ENCODE data around the gene PAGE3. TPM values are rescaled to one million over a fixed set of nuclear protein-coding genes. Genes with fewer than 3 reads are reported as not detected.

Gene PAGE3
- total RNA-seq (2022) (not detected in 2 replicates), Bru-seq, nascent RNA (not detected), BruChase-seq, experiment 1, labeled RNA remaining after a 2-hour chase (not detected), BruChase-seq, experiment 2, labeled RNA remaining after a 6-hour chase (not detected)
- long read RNA-seq = 0 reads

GRCh38 chrX:55264816-55265215, at the start of gene PAGE3:
Gene PAGE3 (minus strand): TSS chrX:55264916. CDS start chrX:55263903, 1,013 bp downstream.
- H3K4me3 ChIP-seq (ENCODE audit: low read depth, low read length) = no peak within 1 kb of the TSS
- no peaks in the 10 kb centered on the region for H3K36me3 ChIP-seq (ENCODE audit: control insufficient read depth, insufficient read depth, low read length)
- Mint-ChIP-seq H3K36me3 (ENCODE audit: insufficient read depth, unreplicated experiment) (no peaks in the 10 kb centered on the region), H3K27ac (ENCODE audit: unreplicated experiment) (no peak within 1 kb of the TSS), H3K4me3 (ENCODE audit: unreplicated experiment) (no peak within 1 kb of the TSS), H3K27me3 (ENCODE audit: insufficient read depth, unreplicated experiment) (no peaks in the 10 kb centered on the region), H3K4me1 (ENCODE audit: low read depth, unreplicated experiment) (no peaks in the 10 kb centered on the region), H3K9me3 (ENCODE audit: unreplicated experiment) (no peaks in the 10 kb centered on the region)
- no peaks in the 10 kb centered on the region for H3K9me3 ChIP-seq
- DNase-seq = no peak
- intact Hi-C loops (cut with micrococcal nuclease; ENCODE audit: unreplicated experiment) = no loop called here
- ChIA-PET CTCF (no interaction called here), POLR2A (no interaction called here)
- no peak for TF ChIP-seq CTCF (IDR thresholded peaks at IDR 0.05; ENCODE audit: insufficient read depth in 1 of 2, low read depth in 1 of 2, low read length in 1 of 2, severe bottlenecking in 1 of 2, unreplicated experiment in 1 of 2)
- H3K27me3 ChIP-seq (replicated peaks; ENCODE audit: control insufficient read depth, insufficient read depth, low read length) = no peaks in the 10 kb centered on the region
- BruUV-seq (replicated peaks) = no TSS peak
- H3K4me1 ChIP-seq = no peaks in the 10 kb centered on the region

- H3K36me3 Mint-ChIP-seq (ENCODE audit: insufficient read depth, unreplicated experiment) = no peaks in the 10 kb centered on the region
These were observed 47.9 kb upstream of the PAGE3 start for GRCh38 chrX:55312655-55313054.

GRCh38 chrX:55290963-55291362, 26.2 kb upstream of the PAGE3 start:
- no peaks in the 10 kb centered on the region for H3K27me3 ChIP-seq (replicated peaks; ENCODE audit: control insufficient read depth, insufficient read depth, low read length)
- CTCF ChIA-PET = no interaction called here
- TF ChIP-seq CTCF (IDR thresholded peaks at IDR 0.05; ENCODE audit: insufficient read depth in 1 of 2, low read depth in 1 of 2, low read length in 1 of 2, severe bottlenecking in 1 of 2, unreplicated experiment in 1 of 2) = no peak
- no TSS peak for BruUV-seq (replicated peaks)
- H3K36me3 Mint-ChIP-seq (ENCODE audit: insufficient read depth, unreplicated experiment) = no peaks in the 10 kb centered on the region
- DNase-seq = no peak
- no peaks in the 10 kb centered on the region for H3K9me3 Mint-ChIP-seq (ENCODE audit: unreplicated experiment)
- H3K4me1 ChIP-seq = no peaks in the 10 kb centered on the region
- H3K27ac Mint-ChIP-seq (ENCODE audit: unreplicated experiment) = no peak overlapping the region
- POLR2A ChIA-PET = no interaction called here
- no peaks in the 10 kb centered on the region for H3K36me3 ChIP-seq (ENCODE audit: control insufficient read depth, insufficient read depth, low read length)
- no peaks in the 10 kb centered on the region for H3K4me1 Mint-ChIP-seq (ENCODE audit: low read depth, unreplicated experiment)
- intact Hi-C loops (cut with micrococcal nuclease; ENCODE audit: unreplicated experiment) = no loop called here
- no peaks in the 10 kb centered on the region for H3K9me3 ChIP-seq
- H3K27me3 Mint-ChIP-seq (ENCODE audit: insufficient read depth, unreplicated experiment) = peaks cover 4% of the 10 kb centered on the region
- no peak overlapping the region for H3K4me3 Mint-ChIP-seq (ENCODE audit: unreplicated experiment)
- no peak overlapping the region for H3K4me3 ChIP-seq (ENCODE audit: low read depth, low read length)

More at GRCh38 chrX:55312655-55313054, 47.9 kb upstream of the PAGE3 start:
- Mint-ChIP-seq H3K27ac (ENCODE audit: unreplicated experiment) (no peak overlapping the region), H3K27me3 (ENCODE audit: insufficient read depth, unreplicated experiment) (peaks cover 2% of the 10 kb centered on the region), H3K4me1 (ENCODE audit: low read depth, unreplicated experiment) (no peaks in the 10 kb centered on the region), H3K4me3 (ENCODE audit: unreplicated experiment) (no peak overlapping the region), H3K9me3 (ENCODE audit: unreplicated experiment) (no peaks in the 10 kb centered on the region)
- Histone ChIP-seq H3K36me3 (ENCODE audit: control insufficient read depth, insufficient read depth, low read length) (no peaks in the 10 kb centered on the region), H3K9me3 (no peaks in the 10 kb centered on the region), H3K4me3 (ENCODE audit: low read depth, low read length) (no peak overlapping the region), H3K4me1 (no peaks in the 10 kb centered on the region), H3K27me3 (replicated peaks; ENCODE audit: control insufficient read depth, insufficient read depth, low read length) (no peaks in the 10 kb centered on the region)
- no TSS peak for BruUV-seq (replicated peaks)
- no peak for DNase-seq
- ChIA-PET CTCF (interaction anchor here (1.3 kb wide), 1 partner anchor 178 kb away, joined by 3 read pairs; no protein-coding TSS in a partner anchor), POLR2A (no interaction called here)
- no peak for TF ChIP-seq CTCF (IDR thresholded peaks at IDR 0.05; ENCODE audit: insufficient read depth in 1 of 2, low read depth in 1 of 2, low read length in 1 of 2, severe bottlenecking in 1 of 2, unreplicated experiment in 1 of 2)
- intact Hi-C loops (cut with micrococcal nuclease; ENCODE audit: unreplicated experiment) = loop anchor here (10.0 kb wide), 1 partner anchor 178 kb away; no protein-coding TSS in a partner anchor
